IgD-negative memory B cell (primary cell): ENCODE results near the gene NOVA2. TPM values are rescaled to one million over a fixed set of nuclear protein-coding genes. Genes with fewer than 3 reads are reported as not detected.
"Not testable (repeated sequence)": the region's sequence is repeated elsewhere in the genome, so short reads cannot be mapped to it uniquely, and the experiment has no call there.

Experiments
- H3K27ac Mint-ChIP-seq, 3 donors: one replicate each; pipeline ENCODE4 v1.8.0; 2020 to 2022; ENCODE audit warnings: mild to moderate bottlenecking in 3 of 3, mixed read lengths in 3 of 3, moderate library complexity in 1 of 3
- H3K27me3 Mint-ChIP-seq: one replicate; pipeline ENCODE4 v1.8.0; 2021; ENCODE audit warnings: mixed read lengths
- H3K36me3 Mint-ChIP-seq: one replicate; pipeline ENCODE4 v1.8.0; 2020; ENCODE audit warnings: mild to moderate bottlenecking, mixed read lengths
- H3K4me1 Mint-ChIP-seq, 3 donors: one replicate each; pipeline ENCODE4 v1.8.0; 2020 to 2022; ENCODE audit warnings: mixed read lengths in 3 of 3, mild to moderate bottlenecking in 1 of 3
- H3K4me3 Mint-ChIP-seq, 4 donors: one replicate each; pipeline ENCODE4 v1.8.0; 2020 to 2022; ENCODE audit warnings: mild to moderate bottlenecking in 4 of 4, mixed read lengths in 4 of 4, moderate library complexity in 3 of 4
- H3K9me3 Mint-ChIP-seq, 3 donors: one replicate each; pipeline ENCODE4 v1.8.0; 2020 to 2021; ENCODE audit warnings: mixed read lengths in 3 of 3, mild to moderate bottlenecking in 1 of 3
- polyA plus RNA-seq: library from polyadenylated mRNA; unstranded; fragments of 300-500 nt; fragmentation: Illumina TruSeq; gene quantifications from one replicate; pipeline ENCODE4 v1.2.3, GENCODE V29; 2021

NOVA2 gene
- polyA plus RNA-seq, 1 donor from 2014 or later = not detected

- H3K27ac Mint-ChIP-seq = peak overlapping the region in 1 of 3 donors; percentile 35
- peaks cover 8% of the 10 kb centered on the region for H3K27me3 Mint-ChIP-seq
- peaks cover 2% of the 10 kb centered on the region for H3K36me3 Mint-ChIP-seq
- peaks cover 0 to 4% (median 4%) of the 10 kb centered on the region in 3 donors for H3K4me1 Mint-ChIP-seq
- H3K4me3 Mint-ChIP-seq = peak overlapping the region in 1 of 4 donors; percentile 73
- no peaks in the 10 kb centered on the region for H3K9me3 Mint-ChIP-seq
Measured at GRCh38 chr19:45906221-45906620, 67.4 kb downstream of the NOVA2 start.

DNA sequence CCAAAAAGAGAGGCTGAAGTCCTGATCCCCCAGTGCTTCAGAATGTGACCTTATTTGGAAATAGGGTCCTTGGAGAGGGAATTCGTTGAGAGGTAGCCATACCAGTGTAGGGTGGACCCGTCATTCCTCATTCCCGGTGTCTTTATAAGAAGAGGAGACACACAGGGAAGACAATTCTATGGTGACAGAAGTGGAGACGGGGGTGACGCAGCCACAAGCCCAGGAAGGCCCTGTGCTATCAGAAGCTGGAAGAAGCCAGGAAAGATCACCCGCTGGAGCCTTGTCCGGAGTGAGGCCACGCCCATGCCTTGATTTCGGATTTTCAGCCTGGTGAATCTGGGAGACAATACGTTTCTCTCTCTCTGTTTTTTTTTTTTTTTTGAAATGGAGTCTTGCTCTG lies 68.7 kb downstream of the NOVA2 start:
- Mint-ChIP-seq H3K27me3 (peaks cover 2% of the 10 kb centered on the region), H3K4me1 (peaks cover 4 to 10% (median 8%) of the 10 kb centered on the region in 3 donors), H3K27ac (no peak overlapping the region), H3K36me3 (peaks cover 2% of the 10 kb centered on the region), H3K9me3 (no peaks in the 10 kb centered on the region), H3K4me3 (peak overlapping the region in 2 of 4 donors; percentile 58 to 61)

DNA sequence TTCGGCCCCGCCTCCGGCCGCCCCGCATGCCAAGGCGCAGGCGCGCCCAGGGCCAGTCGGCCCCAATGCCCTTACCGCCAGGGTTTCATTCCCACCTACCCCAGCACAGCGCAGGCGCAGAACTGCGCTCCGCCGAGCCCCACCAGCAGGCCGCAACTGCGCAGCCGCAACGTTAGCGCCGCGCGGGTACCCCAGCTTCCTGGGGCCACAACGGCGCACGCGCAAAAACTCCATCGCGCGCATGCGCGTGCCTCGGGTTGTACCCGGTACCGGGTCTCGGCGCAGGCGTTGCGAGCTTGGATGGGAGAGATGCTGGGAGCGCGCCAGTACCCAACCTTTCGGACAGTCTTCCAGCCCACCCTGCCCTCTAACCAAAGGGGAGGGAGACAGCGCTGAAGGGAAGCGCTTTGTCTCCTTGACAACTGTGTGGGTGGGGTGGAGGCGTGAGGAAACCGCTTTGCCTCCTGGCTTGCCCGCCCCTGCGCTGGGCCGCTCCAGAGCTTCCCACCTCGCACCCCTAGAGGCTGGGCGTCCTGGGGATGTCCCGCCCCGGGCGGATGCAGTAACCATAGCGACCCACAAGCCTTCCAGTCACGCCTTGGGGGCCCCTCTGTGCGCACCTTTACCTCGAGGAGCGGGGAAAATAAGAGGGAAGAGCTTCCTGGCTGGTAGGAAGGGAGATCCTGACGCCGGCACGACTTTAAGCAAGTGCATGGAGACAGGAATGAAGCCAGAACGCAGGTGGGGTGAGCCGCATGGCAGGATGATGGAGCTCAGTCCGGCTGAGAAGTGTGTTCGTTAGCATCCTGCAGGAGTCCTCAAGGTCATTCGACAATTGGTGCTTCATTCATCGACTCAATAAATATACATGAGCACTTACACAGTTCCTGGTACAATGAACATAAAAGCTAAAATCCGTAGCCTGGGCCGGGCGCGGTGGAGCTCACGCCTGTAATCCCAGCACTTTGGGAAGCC lies 70.7 kb downstream of the NOVA2 start:
- Mint-ChIP-seq H3K27ac (peak overlapping the region; percentile 92 to 100 (median 95)), H3K36me3 (peaks cover 2% of the 10 kb centered on the region), H3K9me3 (no peaks in the 10 kb centered on the region), H3K4me3 (peak overlapping the region; percentile 89 to 99 (median 94)), H3K4me1 (peaks cover 4 to 12% (median 8%) of the 10 kb centered on the region in 3 donors), H3K27me3 (no peaks in the 10 kb centered on the region)

- Mint-ChIP-seq H3K36me3 (peaks cover 2% of the 10 kb centered on the region), H3K27me3 (no peaks in the 10 kb centered on the region), H3K9me3 (no peaks in the 10 kb centered on the region), H3K27ac (peak within 1 kb of the TSS; percentile 92 to 100 (median 95)), H3K4me1 (peaks cover 4 to 12% (median 10%) of the 10 kb centered on the region in 3 donors), H3K4me3 (peak within 1 kb of the TSS; percentile 89 to 99 (median 94))
Measured at GRCh38 chr19:45901912-45902650, 71.6 kb downstream of the NOVA2 start, which contains the start of gene MYPOP. MYPOP (minus strand) TSS chr19:45902613; CDS start chr19:45901773, 840 bp downstream.

GRCh38 chr19:45901432-45901911 lies 72.2 kb downstream of the NOVA2 start:
- Mint-ChIP-seq H3K27ac (peak overlapping the region in 1 of 3 donors; percentile 92), H3K9me3 (no peaks in the 10 kb centered on the region), H3K4me3 (peak overlapping the region in 3 of 4 donors; percentile 32 to 99 (median 46)), H3K4me1 (peaks cover 4 to 12% (median 10%) of the 10 kb centered on the region in 3 donors), H3K36me3 (no peaks in the 10 kb centered on the region), H3K27me3 (no peaks in the 10 kb centered on the region)

GRCh38 chr19:45900738-45901431 lies 72.8 kb downstream of the NOVA2 start:
- Mint-ChIP-seq H3K27me3 (no peaks in the 10 kb centered on the region), H3K9me3 (no peaks in the 10 kb centered on the region), H3K4me1 (peaks cover 4 to 12% (median 10%) of the 10 kb centered on the region in 3 donors), H3K36me3 (no peaks in the 10 kb centered on the region), H3K4me3 (peak overlapping the region; percentile 58 to 77 (median 65)), H3K27ac (peak overlapping the region in 1 of 3 donors; percentile 37)

- H3K36me3 Mint-ChIP-seq = peaks cover under 1% of the 10 kb centered on the region
- H3K9me3 Mint-ChIP-seq = no peaks in the 10 kb centered on the region
- no peaks in the 10 kb centered on the region for H3K27me3 Mint-ChIP-seq
- peak overlapping the region in 2 of 4 donors; percentile 62 to 77 for H3K4me3 Mint-ChIP-seq
- H3K4me1 Mint-ChIP-seq = peaks cover 9 to 13% (median 12%) of the 10 kb centered on the region in 3 donors
- H3K27ac Mint-ChIP-seq = peak overlapping the region in 2 of 3 donors; percentile 37 to 47
Measured at GRCh38 chr19:45899919-45900589, 73.6 kb downstream of the NOVA2 start.

DNA sequence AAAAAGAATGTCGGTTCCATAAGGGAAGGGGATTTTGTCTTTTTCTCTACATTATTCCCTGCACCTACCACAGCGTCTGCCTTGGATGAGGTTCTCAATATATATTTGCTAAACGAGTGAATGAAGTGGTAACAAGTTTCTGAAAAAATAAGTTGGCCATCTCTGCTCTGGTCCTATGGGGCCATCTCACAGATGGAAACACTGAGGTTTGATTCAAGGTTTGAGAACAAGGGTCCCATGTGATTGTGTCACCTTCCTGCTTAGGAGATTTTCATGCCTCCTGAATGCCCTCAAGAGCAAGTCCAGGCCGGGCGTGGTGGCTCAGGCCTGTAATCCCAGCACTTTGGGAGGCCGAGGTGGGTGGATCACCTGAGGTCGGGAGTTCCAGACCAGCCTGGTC lies 74.4 kb downstream of the NOVA2 start:
- peak overlapping the region in 1 of 4 donors; percentile 44 for H3K4me3 Mint-ChIP-seq
- H3K9me3 Mint-ChIP-seq = no peaks in the 10 kb centered on the region
- H3K36me3 Mint-ChIP-seq = peaks cover 2% of the 10 kb centered on the region
- peaks cover 10 to 15% (median 14%) of the 10 kb centered on the region in 3 donors for H3K4me1 Mint-ChIP-seq
- no peak overlapping the region for H3K27ac Mint-ChIP-seq
- no peaks in the 10 kb centered on the region for H3K27me3 Mint-ChIP-seq

- Mint-ChIP-seq H3K9me3 (no peaks in the 10 kb centered on the region), H3K4me1 (peaks cover 11 to 23% (median 16%) of the 10 kb centered on the region in 3 donors), H3K27me3 (no peaks in the 10 kb centered on the region), H3K36me3 (peaks cover 2% of the 10 kb centered on the region), H3K27ac (no peak overlapping the region), H3K4me3 (peak overlapping the region in 1 of 4 donors; percentile 12)
Measured at GRCh38 chr19:45897261-45897812, 76.3 kb downstream of the NOVA2 start.

GRCh38 chr19:45895983-45896599 lies 77.6 kb downstream of the NOVA2 start:
- H3K36me3 Mint-ChIP-seq, H3K4me3 Mint-ChIP-seq, H3K9me3 Mint-ChIP-seq, H3K27me3 Mint-ChIP-seq: not testable (repeated sequence)
- H3K27ac Mint-ChIP-seq = peak overlapping the region in 1 of 3 donors; percentile 35
- peaks cover 11 to 21% (median 16%) of the 10 kb centered on the region in 3 donors for H3K4me1 Mint-ChIP-seq

GRCh38 chr19:45895519-45895972 lies 78.1 kb downstream of the NOVA2 start:
- peak overlapping the region in 1 of 4 donors; percentile 69 for H3K4me3 Mint-ChIP-seq
- peak overlapping the region in 1 of 3 donors; percentile 35 for H3K27ac Mint-ChIP-seq
- peaks cover 2% of the 10 kb centered on the region for H3K36me3 Mint-ChIP-seq
- no peaks in the 10 kb centered on the region for H3K9me3 Mint-ChIP-seq
- H3K27me3 Mint-ChIP-seq = no peaks in the 10 kb centered on the region
- peaks cover 11 to 16% (median 11%) of the 10 kb centered on the region in 3 donors for H3K4me1 Mint-ChIP-seq

DNA sequence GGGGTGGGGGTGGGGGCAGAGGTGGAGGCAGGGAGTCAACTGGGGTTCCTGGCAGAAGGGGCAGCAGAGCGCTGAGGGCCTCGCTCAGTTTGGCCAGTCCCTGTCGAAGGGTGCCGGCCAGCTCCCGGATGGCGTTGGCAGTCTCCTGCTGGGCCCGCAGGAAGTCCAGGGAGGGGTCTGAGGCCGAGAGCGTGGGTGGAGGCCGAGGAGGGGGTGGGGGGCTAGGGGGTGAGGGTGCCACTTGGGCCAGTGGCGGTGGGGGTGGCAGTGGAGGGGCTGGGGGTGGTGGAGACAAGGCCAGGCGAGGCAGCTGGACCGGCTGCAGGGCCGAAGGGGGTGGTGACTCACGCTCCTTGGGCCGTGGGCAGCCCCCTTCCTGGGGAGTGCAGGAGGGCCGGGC lies 82.8 kb downstream of the NOVA2 start:
- H3K36me3 Mint-ChIP-seq = peaks cover 4% of the 10 kb centered on the region
- H3K27me3 Mint-ChIP-seq = no peaks in the 10 kb centered on the region
- H3K4me3 Mint-ChIP-seq = no peak overlapping the region
- H3K4me1 Mint-ChIP-seq = peaks cover 8 to 26% (median 17%) of the 10 kb centered on the region in 3 donors
- H3K27ac Mint-ChIP-seq = no peak overlapping the region
- no peaks in the 10 kb centered on the region for H3K9me3 Mint-ChIP-seq
